Peyer's patch (tissue), 4 donors: ENCODE measurements around the gene NODAL. TPM values are rescaled to one million over a fixed set of nuclear protein-coding genes. Genes with fewer than 3 reads are reported as not detected.

ENCODE experiments used
- DNase-seq, 3 donors: peaks; one replicate each; pipeline ENCODE4 v3.0.0-alpha.2; 2017 to 2019
- H3K27ac ChIP-seq, 4 donors: fragments of 200-600 bp; sonication (generic); one replicate each; pipeline ENCODE4 v1.5.1; 2016 to 2019
- H3K27me3 ChIP-seq, 2 donors: fragments of 200-600 bp; sonication (generic); one replicate each; pipeline ENCODE4 v1.5.1; 2019
- H3K36me3 ChIP-seq, 3 donors: fragments of 200-600 bp; sonication (generic); one replicate each; pipeline ENCODE4 v1.5.1; 2016 to 2019
- H3K4me1 ChIP-seq, 4 donors: fragments of 200-600 bp; sonication (generic); one replicate each; pipeline ENCODE4 v1.5.1; 2016 to 2019
- H3K4me3 ChIP-seq, 4 donors: fragments of 200-600 bp; sonication (generic); 1 replicate in 3 of 4; 2 replicates in 1 of 4; pipeline ENCODE4 v1.5.1; 2016 to 2019; ENCODE audit warnings: mild to moderate bottlenecking in 1 of 4
- H3K9me3 ChIP-seq, 4 donors: fragments of 200-600 bp; sonication (generic); one replicate each; pipeline ENCODE4 v1.5.1; 2016 to 2019; ENCODE audit warnings: mild to moderate bottlenecking in 1 of 4
- POLR2A ChIP-seq, 2 donors: fragments of 450-650 bp; IDR thresholded peaks; one replicate each; pipeline ENCODE4 v1.5.1; 2017; ENCODE audit warnings: antibody characterized with exemption in 2 of 2, mild to moderate bottlenecking in 2 of 2, moderate library complexity in 2 of 2
- total RNA-seq, 4 donors: library from RNA; depleted of rRNA; stranded (reverse); fragments of >200 nt; gene quantifications; one replicate each; pipeline ENCODE4 v1.1.0, GENCODE V29; 2016
- TF ChIP-seq, protein P1 (sequence below), 6 experiments: fragments of 450-650 bp in 4 of 6; fragments of 200-600 bp in 2 of 6; sonication (generic) in 1 of 6; IDR thresholded peaks; one replicate each; pipeline ENCODE4 v1.5.1; 2017 to 2019; ENCODE audit warnings: antibody characterized with exemption in 6 of 6, mild to moderate bottlenecking in 3 of 6, moderate library complexity in 1 of 6

The NODAL gene
- total RNA-seq, 4 donors from 2014 or later: not detected

DNA sequence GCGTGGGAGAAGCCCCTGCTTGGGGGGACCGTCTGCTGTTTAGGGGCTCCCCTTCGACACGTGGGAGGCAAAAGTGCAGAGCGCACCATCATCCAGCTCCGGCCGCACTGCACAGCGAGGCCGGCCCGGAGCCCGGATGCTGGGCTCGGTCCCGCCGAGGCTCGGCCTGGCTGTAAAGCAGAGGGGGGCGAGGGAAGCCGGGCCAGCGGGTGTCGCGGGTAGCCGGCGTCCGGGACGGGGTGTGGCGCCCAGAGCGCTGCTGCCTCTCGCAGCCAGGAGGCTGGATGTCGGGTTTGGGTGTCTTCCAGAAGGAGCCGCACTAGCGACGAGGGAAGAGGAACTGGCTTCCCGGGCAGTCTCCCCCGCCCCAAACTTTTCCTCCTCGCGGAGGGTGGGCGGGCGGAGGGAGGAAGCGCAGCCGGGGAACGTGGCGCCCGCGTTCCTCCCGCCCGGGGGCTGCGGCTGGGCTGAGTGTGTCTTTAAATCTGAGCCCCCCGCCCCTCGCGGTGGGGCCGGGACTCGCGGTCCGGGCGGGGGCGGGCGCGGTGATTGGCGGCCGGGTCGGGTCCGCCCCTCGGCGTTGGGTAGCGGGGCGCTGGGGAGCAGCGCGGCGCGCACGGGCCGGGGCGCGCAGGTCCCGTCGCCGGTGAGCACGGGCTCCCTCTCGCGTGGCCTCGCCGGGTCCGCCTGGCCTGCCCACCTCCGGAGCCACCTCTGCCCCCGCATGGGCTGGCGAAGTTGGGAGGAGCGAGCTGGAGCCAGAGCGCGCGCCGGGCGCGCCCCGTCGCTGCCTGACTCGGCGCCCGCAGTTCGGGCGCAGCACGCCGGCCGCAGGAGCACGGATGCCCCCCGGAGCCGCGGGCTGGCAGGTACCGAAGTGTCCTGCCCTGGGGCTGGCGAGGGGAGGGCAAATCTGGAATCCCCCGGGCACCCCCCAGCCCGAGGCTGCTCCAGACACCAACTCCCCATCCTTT is 37.0 kb upstream of the NODAL start, which contains the start of gene PALD1:
PALD1 (plus strand) TSS at position 577 of the 974 bp plus-strand sequence. CDS start 47,185 bp downstream, outside the sequence.
- peak within 1 kb of the TSS; percentile 40 to 75 (median 58) for H3K27ac ChIP-seq
- peak in 2 of 3 donors; percentile 61 to 68 for DNase-seq
- TF ChIP-seq, protein P1, sequence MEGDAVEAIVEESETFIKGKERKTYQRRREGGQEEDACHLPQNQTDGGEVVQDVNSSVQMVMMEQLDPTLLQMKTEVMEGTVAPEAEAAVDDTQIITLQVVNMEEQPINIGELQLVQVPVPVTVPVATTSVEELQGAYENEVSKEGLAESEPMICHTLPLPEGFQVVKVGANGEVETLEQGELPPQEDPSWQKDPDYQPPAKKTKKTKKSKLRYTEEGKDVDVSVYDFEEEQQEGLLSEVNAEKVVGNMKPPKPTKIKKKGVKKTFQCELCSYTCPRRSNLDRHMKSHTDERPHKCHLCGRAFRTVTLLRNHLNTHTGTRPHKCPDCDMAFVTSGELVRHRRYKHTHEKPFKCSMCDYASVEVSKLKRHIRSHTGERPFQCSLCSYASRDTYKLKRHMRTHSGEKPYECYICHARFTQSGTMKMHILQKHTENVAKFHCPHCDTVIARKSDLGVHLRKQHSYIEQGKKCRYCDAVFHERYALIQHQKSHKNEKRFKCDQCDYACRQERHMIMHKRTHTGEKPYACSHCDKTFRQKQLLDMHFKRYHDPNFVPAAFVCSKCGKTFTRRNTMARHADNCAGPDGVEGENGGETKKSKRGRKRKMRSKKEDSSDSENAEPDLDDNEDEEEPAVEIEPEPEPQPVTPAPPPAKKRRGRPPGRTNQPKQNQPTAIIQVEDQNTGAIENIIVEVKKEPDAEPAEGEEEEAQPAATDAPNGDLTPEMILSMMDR (IDR thresholded peaks at IDR 0.05): peak in 4 of 6 experiments; percentile 1 to 29 (median 28)
- no peak for TF ChIP-seq POLR2A (IDR thresholded peaks at IDR 0.05)
- H3K27me3 ChIP-seq: no peaks in the 10 kb centered on the region
- no peaks in the 10 kb centered on the region for H3K9me3 ChIP-seq
- no peaks in the 10 kb centered on the region for H3K36me3 ChIP-seq
- peaks cover 0 to 54% (median 27%) of the 10 kb centered on the region in 4 donors for H3K4me1 ChIP-seq
- peak within 1 kb of the TSS; percentile 54 to 77 (median 64) for H3K4me3 ChIP-seq

DNA sequence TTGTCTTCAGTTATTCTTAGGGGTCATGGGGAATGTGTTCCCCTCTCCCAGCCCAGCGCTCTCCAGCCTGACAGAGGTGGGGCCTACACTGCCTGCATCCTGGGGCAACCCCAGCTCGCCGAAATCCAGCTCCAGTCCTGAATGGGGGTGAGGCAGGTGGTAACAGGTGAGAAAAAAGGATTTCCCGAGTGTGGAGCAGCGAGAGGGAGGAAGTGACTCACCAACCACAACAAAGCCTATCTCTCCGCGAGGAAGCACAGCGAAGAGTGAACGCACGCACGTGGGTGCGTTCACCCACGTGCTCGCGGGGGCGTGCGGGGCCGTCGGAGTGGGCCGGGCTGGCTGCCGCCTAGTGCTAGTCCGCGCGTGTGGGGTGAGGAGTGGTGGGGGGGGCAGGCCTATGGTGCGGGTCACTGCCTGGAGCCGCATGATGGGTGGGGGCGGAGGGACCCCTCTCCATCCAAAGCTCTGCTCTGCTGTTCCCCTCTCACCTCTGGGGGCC is 36.2 kb upstream of the NODAL start:
- peaks cover 0 to 46% (median 27%) of the 10 kb centered on the region in 4 donors for H3K4me1 ChIP-seq
- peak overlapping the region in 2 of 4 donors; percentile 72 to 75 for H3K27ac ChIP-seq
- no peaks in the 10 kb centered on the region for H3K27me3 ChIP-seq
- no peak for TF ChIP-seq POLR2A (IDR thresholded peaks at IDR 0.05)
- TF ChIP-seq, protein P1 (IDR thresholded peaks at IDR 0.05): no peak
- peak in 2 of 3 donors; percentile 59 to 74 for DNase-seq
- no peaks in the 10 kb centered on the region for H3K9me3 ChIP-seq
- H3K4me3 ChIP-seq: peak overlapping the region; percentile 54 to 77 (median 64)
- no peaks in the 10 kb centered on the region for H3K36me3 ChIP-seq

DNA sequence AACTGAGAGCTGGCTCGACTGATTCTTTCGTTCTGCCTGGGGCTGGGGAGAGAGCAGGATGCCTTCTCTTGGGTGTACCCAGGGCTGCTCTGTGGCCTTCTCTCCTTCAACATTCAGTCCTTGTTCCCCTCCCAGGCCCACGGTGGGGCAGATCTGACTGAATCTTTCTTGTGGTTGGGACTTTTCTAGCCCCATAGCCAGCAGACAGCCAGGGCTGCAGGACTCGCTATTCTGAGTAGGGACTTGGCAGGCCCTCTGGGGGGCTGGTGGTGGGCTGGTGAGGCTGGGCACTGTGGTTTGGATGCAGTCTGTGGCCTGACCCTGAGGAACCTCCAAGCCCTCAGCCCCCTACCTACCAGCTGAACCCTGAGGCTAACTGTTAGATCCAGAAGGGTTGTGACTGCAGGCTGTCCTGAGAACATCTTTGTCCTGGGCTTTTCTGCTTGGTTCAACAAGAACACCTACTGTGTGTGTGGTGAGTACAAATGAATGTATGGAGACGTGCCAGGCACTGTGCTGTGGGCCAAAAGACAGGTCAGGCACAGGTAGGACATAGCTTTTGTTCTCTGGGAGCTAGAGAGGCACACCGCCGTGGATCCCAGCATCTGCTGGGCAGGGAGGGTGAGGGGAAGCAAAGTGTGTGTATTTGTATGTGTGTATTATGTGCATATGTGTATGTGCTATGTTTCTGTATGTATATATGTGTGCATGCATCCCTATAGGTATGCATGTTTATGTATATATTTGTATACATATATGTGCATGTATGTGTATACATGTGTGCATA is 35.0 kb upstream of the NODAL start:
- H3K27ac ChIP-seq: no peak overlapping the region
- TF ChIP-seq, protein P1 (IDR thresholded peaks at IDR 0.05): no peak
- no peak for TF ChIP-seq POLR2A (IDR thresholded peaks at IDR 0.05)
- no peaks in the 10 kb centered on the region for H3K9me3 ChIP-seq
- H3K36me3 ChIP-seq: no peaks in the 10 kb centered on the region
- no peak overlapping the region for H3K4me3 ChIP-seq
- no peak for DNase-seq
- H3K4me1 ChIP-seq: peaks cover 0 to 36% (median 27%) of the 10 kb centered on the region in 4 donors
- H3K27me3 ChIP-seq: no peaks in the 10 kb centered on the region

DNA sequence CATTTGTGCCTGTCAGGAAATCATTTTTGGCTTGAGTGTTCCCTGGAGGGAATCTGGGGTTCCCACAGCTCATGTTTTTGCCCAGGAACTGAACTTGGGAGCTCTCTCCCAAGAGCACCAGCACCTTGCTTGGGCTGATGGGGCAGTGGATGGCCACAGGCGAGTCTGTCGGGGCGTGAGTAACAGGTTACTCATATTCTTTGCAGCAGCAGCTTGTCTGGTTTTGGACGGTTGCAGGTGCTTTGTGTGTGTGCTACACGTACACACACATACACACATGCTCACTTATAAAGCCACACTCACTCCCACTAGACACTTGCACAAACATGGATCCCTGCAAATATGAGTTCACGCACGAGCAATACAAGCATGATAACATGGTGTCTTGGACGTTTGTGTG is 34.2 kb upstream of the NODAL start:
- no peak for DNase-seq
- TF ChIP-seq, protein P1 (IDR thresholded peaks at IDR 0.05): no peak
- no peak for TF ChIP-seq POLR2A (IDR thresholded peaks at IDR 0.05)
- H3K27me3 ChIP-seq: no peaks in the 10 kb centered on the region
- no peaks in the 10 kb centered on the region for H3K36me3 ChIP-seq
- no peak overlapping the region for H3K4me3 ChIP-seq
- no peaks in the 10 kb centered on the region for H3K9me3 ChIP-seq
- H3K27ac ChIP-seq: no peak overlapping the region
- H3K4me1 ChIP-seq: peaks cover 0 to 31% (median 26%) of the 10 kb centered on the region in 4 donors

DNA sequence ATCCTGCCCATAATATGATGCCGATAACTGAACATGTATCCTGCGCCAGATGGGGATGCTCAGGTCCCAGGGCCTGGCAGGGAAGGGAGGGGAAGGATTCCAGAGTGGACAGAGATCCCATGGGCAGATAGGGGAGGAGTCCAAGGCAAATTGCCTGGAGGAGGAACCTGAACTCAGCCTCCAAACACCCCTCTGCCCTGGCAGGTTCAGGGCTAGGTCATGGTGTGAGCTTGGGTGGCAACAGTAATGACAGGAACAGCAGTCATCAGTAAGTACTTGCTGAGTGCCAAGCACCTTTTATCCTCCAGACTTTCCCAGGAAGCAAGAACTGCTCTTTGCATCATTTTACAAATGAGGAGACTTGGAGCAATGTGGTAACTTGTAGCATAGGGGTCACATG is 33.3 kb upstream of the NODAL start:
- no peak for DNase-seq
- TF ChIP-seq POLR2A (IDR thresholded peaks at IDR 0.05): no peak
- TF ChIP-seq, protein P1 (IDR thresholded peaks at IDR 0.05): no peak
- Histone ChIP-seq H3K4me1 (peaks cover 0 to 25% (median 20%) of the 10 kb centered on the region in 4 donors), H3K27me3 (no peaks in the 10 kb centered on the region), H3K36me3 (no peaks in the 10 kb centered on the region), H3K4me3 (no peak overlapping the region), H3K9me3 (no peaks in the 10 kb centered on the region), H3K27ac (no peak overlapping the region)
